HepG2 (cell line): ENCODE results near the gene TBX3. TPM values are rescaled to one million over a fixed set of nuclear protein-coding genes. Genes with fewer than 3 reads are reported as not detected.

Experiments
- ATRX ChIP-seq: sonication (generic); formaldehyde crosslinking; IDR thresholded peaks from 2 replicates; pipeline ENCODE4 v1.4.0; 2020; ENCODE audit warnings: missing genetic modification reagents, borderline replicate concordance
- BRF2 ChIP-seq: sonication (generic); formaldehyde crosslinking; IDR thresholded peaks from 2 replicates; pipeline ENCODE4 v1.8.1; 2022; ENCODE audit warnings: mild to moderate bottlenecking, missing genetic modification reagents
- ETV5 ChIP-seq: IDR thresholded peaks from 2 replicates; pipeline ENCODE4 v1.6.1; 2018; ENCODE audit warnings: missing biosample characterization, missing genetic modification reagents, inconsistent platforms, borderline replicate concordance
- FIP1L1 ChIP-seq: fragments of 200-400 bp; formaldehyde crosslinking; IDR thresholded peaks from 2 replicates; pipeline ENCODE4 v1.6.1; 2018; ENCODE audit warnings: low read depth, mild to moderate bottlenecking, low read length, moderate library complexity, borderline replicate concordance; ENCODE audit not compliant: insufficient read depth
- GABPB1 ChIP-seq: IDR thresholded peaks from 2 replicates; pipeline ENCODE4 v1.6.1; 2016; ENCODE audit warnings: mild to moderate bottlenecking, missing genetic modification reagents, moderate library complexity, missing compliant biosample characterization
- HNRNPUL1 ChIP-seq: fragments of 200-400 bp; formaldehyde crosslinking; IDR thresholded peaks from 2 replicates; pipeline ENCODE4 v1.6.1; 2017; ENCODE audit warnings: low read depth, mild to moderate bottlenecking, low read length, moderate library complexity
- IRF2 ChIP-seq: IDR thresholded peaks from 2 replicates; pipeline ENCODE4 v1.6.1; 2018; ENCODE audit warnings: missing genetic modification reagents, missing compliant biosample characterization
- KAT8 ChIP-seq: IDR thresholded peaks from 2 replicates; pipeline ENCODE4 v1.6.1; 2016; ENCODE audit warnings: missing genetic modification reagents, missing compliant biosample characterization
- MTA3 ChIP-seq: sonication (generic); formaldehyde crosslinking; IDR thresholded peaks from 2 replicates; pipeline ENCODE4 v1.4.0; 2020; ENCODE audit warnings: missing genetic modification reagents
- NPAS2 ChIP-seq: sonication (generic); formaldehyde crosslinking; IDR thresholded peaks from 2 replicates; pipeline ENCODE4 v1.8.0; 2022; ENCODE audit warnings: mild to moderate bottlenecking, missing genetic modification reagents, borderline replicate concordance
- NR2F6 ChIP-seq, 2 experiments: IDR thresholded peaks; 2 replicates each; pipeline ENCODE4 v1.6.1; 2016; ENCODE audit warnings: antibody characterized with exemption in 1 of 2, mild to moderate bottlenecking in 1 of 2
- POLR2A ChIP-seq, 2 experiments: IDR thresholded peaks; 2 replicates each; pipeline ENCODE4 v1.6.1; 2011; ENCODE audit warnings: low read depth in 2 of 2, low read length in 2 of 2, mild to moderate bottlenecking in 1 of 2, moderate library complexity in 1 of 2; ENCODE audit not compliant: insufficient read depth in 1 of 2
- RXRB ChIP-seq: IDR thresholded peaks from 2 replicates; pipeline ENCODE4 v1.6.1; 2016; ENCODE audit warnings: borderline replicate concordance, missing genetic modification reagents, missing compliant biosample characterization
- TBX2 ChIP-seq: sonication (generic); formaldehyde crosslinking; IDR thresholded peaks from 2 replicates; pipeline ENCODE4 v1.5.0; 2020; ENCODE audit warnings: missing genetic modification reagents, mild to moderate bottlenecking, borderline replicate concordance
- ZBTB37 ChIP-seq: sonication (generic); formaldehyde crosslinking; IDR thresholded peaks from 2 replicates; pipeline ENCODE4 v1.4.0; 2020; ENCODE audit warnings: mild to moderate bottlenecking, missing genetic modification reagents
- ZGPAT ChIP-seq: IDR thresholded peaks from 2 replicates; pipeline ENCODE4 v1.6.1; 2016; ENCODE audit warnings: mild to moderate bottlenecking
- ZNF3 ChIP-seq: IDR thresholded peaks from 2 replicates; pipeline ENCODE4 v1.7.0; 2017; ENCODE audit warnings: inconsistent platforms
- ZNF501 ChIP-seq: sonication (generic); formaldehyde crosslinking; IDR thresholded peaks from 2 replicates; pipeline ENCODE4 v1.5.1; 2020; ENCODE audit warnings: mild to moderate bottlenecking, moderate library complexity, missing genetic modification reagents
- ZNF781 ChIP-seq: sonication (generic); formaldehyde crosslinking; IDR thresholded peaks from 2 replicates; pipeline ENCODE4 v1.5.1; 2020; ENCODE audit warnings: borderline replicate concordance, mild to moderate bottlenecking, missing genetic modification reagents; ENCODE audit errors: not compliant biosample characterization
- polyA plus RNA-seq, 8 experiments: library from polyadenylated mRNA; depleted of rRNA in 3 of 8; stranded (reverse) in 7 of 8; unstranded in 1 of 8; fragments of >200 nt; fragmentation: Illumina TruSeq in 4 of 8; extraction: Trizol in 4 of 8; gene quantifications; 2 replicates each; pipeline versions ENCODE4 v1.2.1 to v1.2.3, GENCODE V29; 2011 to 2016; ENCODE audit warnings: low read depth in 4 of 8, missing spikeins in 1 of 8, mixed read lengths in 1 of 8; ENCODE audit not compliant: insufficient read depth in 1 of 8
- total RNA-seq, 5 experiments: library from RNA; depleted of rRNA; stranded (reverse); fragments of >200 nt; fragmentation: Illumina TruSeq; extraction: Trizol; gene quantifications; 2 replicates each; pipeline ENCODE4 v1.2.3, GENCODE V29; 2016; ENCODE audit warnings: low read depth in 1 of 5
- TF ChIP-seq, protein P1 (sequence below): sonication (generic); formaldehyde crosslinking; IDR thresholded peaks from 2 replicates; pipeline ENCODE4 v1.5.0; 2020; ENCODE audit warnings: mild to moderate bottlenecking, missing genetic modification reagents
- TF ChIP-seq, protein P2 (sequence below): sonication (generic); formaldehyde crosslinking; IDR thresholded peaks from 2 replicates; pipeline ENCODE4 v1.8.0; 2023; ENCODE audit warnings: mild to moderate bottlenecking, missing genetic modification reagents

TBX3 gene
- total and polyA plus RNA-seq, 2 of the 13 experiments (the other 11 are each of a cell fraction or from before 2014, with no cell fraction given) = 27.1 to 42.4 TPM

DNA sequence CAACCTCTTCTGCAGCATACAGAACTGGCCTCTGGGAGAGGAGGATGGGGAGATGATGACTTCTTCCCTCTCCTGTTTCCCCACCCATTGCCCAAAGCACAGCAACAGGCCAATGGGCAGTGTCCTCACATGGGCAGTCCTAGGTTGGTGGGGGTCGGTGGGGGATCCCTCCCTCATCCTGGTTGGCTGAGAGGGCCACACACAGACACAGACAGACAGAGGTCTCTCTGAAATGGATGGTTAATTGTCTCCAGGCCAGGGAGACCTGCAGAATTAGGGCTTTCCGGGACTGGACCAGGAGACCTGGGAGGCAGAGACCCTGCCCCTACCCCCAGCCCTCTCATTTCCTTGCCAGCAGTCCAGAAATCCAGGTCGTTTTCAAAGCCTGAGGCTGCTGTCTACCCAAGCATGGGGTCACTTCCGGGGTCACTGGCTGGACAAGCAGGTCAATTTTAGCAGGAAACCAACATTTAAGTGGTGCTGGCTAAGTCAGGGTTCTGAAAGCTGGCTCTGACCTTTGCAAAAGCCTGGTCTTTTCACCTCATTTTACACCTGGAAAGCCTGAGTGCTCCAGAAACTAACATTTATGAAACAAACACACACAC lies 48.6 kb upstream of the TBX3 start (continued):
- TF ChIP-seq KAT8 (no peak), FIP1L1 (no peak), IRF2 (CRISPR knock-in tag) (no peak), ZNF3 (CRISPR knock-in tag) (no peak), GABPB1 (0 out of 2 replicates have a peak, but pooled peaks have one; percentile 31), POLR2A (IDR thresholded peaks at IDR 0.05; ENCODE audit: insufficient read depth in 1 of 2, low read depth in 2 of 2, low read length in 2 of 2) (no peak), ZBTB37 (CRISPR knock-in tag) (no peak), MTA3 (CRISPR knock-in tag) (no peak), HNRNPUL1 (no peak), ZGPAT (no peak), ZNF501 (CRISPR knock-in tag) (no peak), ETV5 (CRISPR knock-in tag) (peak; percentile 56; the same call in 1 of the 2 replicates), RXRB (0 out of 2 replicates have a peak, but pooled peaks have one; percentile 23), ATRX (CRISPR knock-in tag) (no peak), TBX2 (CRISPR knock-in tag) (0 out of 2 replicates have a peak, but pooled peaks have one; percentile 13), ZNF781 (CRISPR knock-in tag) (no peak), BRF2 (CRISPR knock-in tag) (no peak), NPAS2 (CRISPR knock-in tag) (no peak), NR2F6 (IDR thresholded peaks at IDR 0.05) (peak; percentile 63), NR2F6 (CRISPR knock-in tag; IDR thresholded peaks at IDR 0.05) (0 out of 2 replicates have a peak, but pooled peaks have one; percentile 30)
- TF ChIP-seq, protein P1, sequence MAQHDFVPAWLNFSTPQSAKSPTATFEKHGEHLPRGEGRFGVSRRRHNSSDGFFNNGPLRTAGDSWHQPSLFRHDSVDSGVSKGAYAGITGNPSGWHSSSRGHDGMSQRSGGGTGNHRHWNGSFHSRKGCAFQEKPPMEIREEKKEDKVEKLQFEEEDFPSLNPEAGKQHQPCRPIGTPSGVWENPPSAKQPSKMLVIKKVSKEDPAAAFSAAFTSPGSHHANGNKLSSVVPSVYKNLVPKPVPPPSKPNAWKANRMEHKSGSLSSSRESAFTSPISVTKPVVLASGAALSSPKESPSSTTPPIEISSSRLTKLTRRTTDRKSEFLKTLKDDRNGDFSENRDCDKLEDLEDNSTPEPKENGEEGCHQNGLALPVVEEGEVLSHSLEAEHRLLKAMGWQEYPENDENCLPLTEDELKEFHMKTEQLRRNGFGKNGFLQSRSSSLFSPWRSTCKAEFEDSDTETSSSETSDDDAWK (CRISPR knock-in tag) = no peak
- TF ChIP-seq, protein P2, sequence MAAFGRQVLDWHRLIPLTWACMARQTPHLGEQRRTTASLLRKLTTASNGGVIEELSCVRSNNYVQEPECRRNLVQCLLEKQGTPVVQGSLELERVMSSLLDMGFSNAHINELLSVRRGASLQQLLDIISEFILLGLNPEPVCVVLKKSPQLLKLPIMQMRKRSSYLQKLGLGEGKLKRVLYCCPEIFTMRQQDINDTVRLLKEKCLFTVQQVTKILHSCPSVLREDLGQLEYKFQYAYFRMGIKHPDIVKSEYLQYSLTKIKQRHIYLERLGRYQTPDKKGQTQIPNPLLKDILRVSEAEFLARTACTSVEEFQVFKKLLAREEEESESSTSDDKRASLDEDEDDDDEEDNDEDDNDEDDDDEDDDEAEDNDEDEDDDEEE = no peak
